IMR-90 (cell line): ENCODE measurements around the gene CCKAR.

Source experiments
- BHLHE40 ChIP-seq: fragments of 150-350 bp; IDR thresholded peaks from 2 replicates; pipeline ENCODE4 v1.6.1; 2016; ENCODE audit warnings: mild to moderate bottlenecking, low read depth, low read length
- CEBPB ChIP-seq: IDR thresholded peaks from 2 replicates; pipeline ENCODE4 v1.6.1; 2012; ENCODE audit warnings: low read depth, low read length, improper control_type of control experiment
- FOS ChIP-seq: fragments of 150-350 bp; IDR thresholded peaks from 2 replicates; pipeline ENCODE4 v1.6.1; 2016; ENCODE audit warnings: low read depth, low read length
- MAZ ChIP-seq: IDR thresholded peaks from 2 replicates; pipeline ENCODE4 v1.6.1; 2012; ENCODE audit warnings: low read depth, mild to moderate bottlenecking, low read length, improper control_type of control experiment, moderate library complexity, borderline replicate concordance
- MXI1 ChIP-seq: IDR thresholded peaks from 2 replicates; pipeline ENCODE4 v1.6.1; 2012; ENCODE audit warnings: low read depth, mild to moderate bottlenecking, low read length, moderate library complexity, borderline replicate concordance
- POLR2A ChIP-seq: IDR thresholded peaks from 2 replicates; pipeline ENCODE4 v1.6.1; 2012; ENCODE audit warnings: mild to moderate bottlenecking, low read depth, low read length
- RAD21 ChIP-seq: IDR thresholded peaks from 2 replicates; pipeline ENCODE4 v1.6.1; 2012; ENCODE audit warnings: low read length, improper control_type of control experiment
- RCOR1 ChIP-seq: IDR thresholded peaks from 2 replicates; pipeline ENCODE4 v1.6.1; 2012; ENCODE audit warnings: mild to moderate bottlenecking, low read length, improper control_type of control experiment; ENCODE audit not compliant: insufficient replicate concordance
- RFX5 ChIP-seq: IDR thresholded peaks from 2 replicates; pipeline ENCODE4 v1.8.0; 2012; ENCODE audit warnings: low read depth, mild to moderate bottlenecking, low read length, moderate library complexity
- SMC3 ChIP-seq: fragments of 150-350 bp; IDR thresholded peaks from 2 replicates; pipeline ENCODE4 v1.6.1; 2016; ENCODE audit warnings: low read depth, mild to moderate bottlenecking, antibody characterized with exemption, low read length, moderate library complexity
- TF ChIP-seq, protein P1 (sequence below): conservative IDR thresholded peaks from 2 replicates; pipeline ENCODE4 v1.5.1; 2012; ENCODE audit warnings: mild to moderate bottlenecking, low read depth, low read length, improper control_type of control experiment
- TF ChIP-seq, protein P2 (sequence below): fragments of 150-350 bp; IDR thresholded peaks from 2 replicates; pipeline ENCODE4 v1.6.1; 2017; ENCODE audit warnings: mild to moderate bottlenecking, antibody characterized with exemption, low read length, low read depth

DNA sequence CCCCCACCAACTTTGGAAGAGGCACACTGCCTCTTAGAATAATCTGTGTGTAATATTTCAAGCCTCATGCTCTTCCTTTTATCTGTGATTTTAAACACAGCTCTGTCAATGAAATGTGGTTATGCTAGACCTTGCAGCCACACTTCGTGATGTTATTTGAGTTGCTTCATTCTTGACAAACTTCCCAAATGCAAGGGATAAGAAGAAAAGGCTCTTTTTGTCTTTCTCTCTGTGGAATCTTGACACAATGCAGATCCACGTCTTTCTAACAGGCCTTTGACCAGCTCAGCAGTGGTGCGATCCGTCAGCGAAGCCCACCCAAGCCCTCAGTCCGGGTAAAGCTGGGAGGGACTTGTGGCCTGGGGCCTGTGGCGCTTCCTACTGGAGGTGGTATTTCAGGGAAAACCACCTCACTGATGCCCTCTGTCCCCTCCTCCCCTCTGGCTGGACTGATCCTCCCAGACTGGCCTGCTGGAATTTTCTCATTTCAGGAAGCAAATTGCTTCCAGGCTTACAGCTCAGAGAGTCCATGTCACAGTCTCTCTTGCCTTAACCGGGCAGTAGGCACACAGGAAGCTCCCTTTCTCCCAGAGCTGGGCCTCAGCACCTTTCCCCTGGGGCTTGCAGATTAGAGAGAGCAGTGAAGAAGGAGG is 19.5 kb upstream of the CCKAR start:
- TF ChIP-seq CEBPB: no peak
- no peak for TF ChIP-seq POLR2A
- TF ChIP-seq, protein P1, sequence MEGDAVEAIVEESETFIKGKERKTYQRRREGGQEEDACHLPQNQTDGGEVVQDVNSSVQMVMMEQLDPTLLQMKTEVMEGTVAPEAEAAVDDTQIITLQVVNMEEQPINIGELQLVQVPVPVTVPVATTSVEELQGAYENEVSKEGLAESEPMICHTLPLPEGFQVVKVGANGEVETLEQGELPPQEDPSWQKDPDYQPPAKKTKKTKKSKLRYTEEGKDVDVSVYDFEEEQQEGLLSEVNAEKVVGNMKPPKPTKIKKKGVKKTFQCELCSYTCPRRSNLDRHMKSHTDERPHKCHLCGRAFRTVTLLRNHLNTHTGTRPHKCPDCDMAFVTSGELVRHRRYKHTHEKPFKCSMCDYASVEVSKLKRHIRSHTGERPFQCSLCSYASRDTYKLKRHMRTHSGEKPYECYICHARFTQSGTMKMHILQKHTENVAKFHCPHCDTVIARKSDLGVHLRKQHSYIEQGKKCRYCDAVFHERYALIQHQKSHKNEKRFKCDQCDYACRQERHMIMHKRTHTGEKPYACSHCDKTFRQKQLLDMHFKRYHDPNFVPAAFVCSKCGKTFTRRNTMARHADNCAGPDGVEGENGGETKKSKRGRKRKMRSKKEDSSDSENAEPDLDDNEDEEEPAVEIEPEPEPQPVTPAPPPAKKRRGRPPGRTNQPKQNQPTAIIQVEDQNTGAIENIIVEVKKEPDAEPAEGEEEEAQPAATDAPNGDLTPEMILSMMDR: no peak
- no peak for TF ChIP-seq MXI1
- no peak for TF ChIP-seq RFX5
- no peak for TF ChIP-seq RCOR1
- no peak for TF ChIP-seq RAD21
- TF ChIP-seq BHLHE40: no peak
- no peak for TF ChIP-seq MAZ
- TF ChIP-seq SMC3: no peak
- TF ChIP-seq, protein P2, sequence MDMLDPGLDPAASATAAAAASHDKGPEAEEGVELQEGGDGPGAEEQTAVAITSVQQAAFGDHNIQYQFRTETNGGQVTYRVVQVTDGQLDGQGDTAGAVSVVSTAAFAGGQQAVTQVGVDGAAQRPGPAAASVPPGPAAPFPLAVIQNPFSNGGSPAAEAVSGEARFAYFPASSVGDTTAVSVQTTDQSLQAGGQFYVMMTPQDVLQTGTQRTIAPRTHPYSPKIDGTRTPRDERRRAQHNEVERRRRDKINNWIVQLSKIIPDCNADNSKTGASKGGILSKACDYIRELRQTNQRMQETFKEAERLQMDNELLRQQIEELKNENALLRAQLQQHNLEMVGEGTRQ: no peak
- no peak for TF ChIP-seq FOS
